Endothelial cell of umbilical vein (primary cell): ENCODE data around the gene ACE. TPM values are rescaled to one million over a fixed set of nuclear protein-coding genes. Genes with fewer than 3 reads are reported as not detected.

Experiments
- BruUV-seq: library from RNA; stranded (reverse); fragments of 400-500 nt; replicated peaks from 2 replicates; lab custom pipeline; 2021; lab: Mats Ljungman, UMichigan
- CTCF ChIA-PET: fragments of 300-600, 350-600 bp; sonication (Branson Sonifier 250); formaldehyde crosslinking; loops from one replicate; lab custom pipeline; 2021; ENCODE audit warnings: antibody characterized with exemption, inconsistent platforms; lab: Charles Lee
- POLR2A ChIA-PET: fragments of 300-600, 350-600 bp; sonication (Branson Sonifier 250); formaldehyde crosslinking; loops from one replicate; lab custom pipeline; 2021; ENCODE audit warnings: antibody characterized with exemption, inconsistent platforms; lab: Charles Lee
- DNase-seq: peaks from one replicate; pipeline ENCODE4 v3.0.0-alpha.2; 2011; ENCODE audit warnings: low read depth, low spot score
- FAIRE-seq: peaks from 2 replicates; lab custom pipeline; 2011; peaks lifted over from hg19 to GRCh38; lab: Jason Lieb, UNC
- H2AFZ ChIP-seq: 2 replicates; pipeline ENCODE4 v1.6.0; 2012; ENCODE audit warnings: low read depth, low read length, control low read depth, inconsistent platforms
- H3K27ac ChIP-seq: 2 replicates; pipeline ENCODE4 v1.5.1; 2011; ENCODE audit warnings: low read depth, mild to moderate bottlenecking, control low read depth, low read length, moderate library complexity; ENCODE audit not compliant: insufficient read depth
- H3K27me3 ChIP-seq, 2 experiments: 2 replicates each; pipeline versions ENCODE4 v1.6.0 to v1.6.1; 2011; ENCODE audit warnings: low read length in 2 of 2, mixed read lengths in 1 of 2; ENCODE audit not compliant: control insufficient read depth in 2 of 2, insufficient read depth in 2 of 2
- H3K36me3 ChIP-seq, 2 experiments: 2 replicates in 1 of 2; 3 replicates in 1 of 2; pipeline ENCODE4 v1.5.1; 2011; ENCODE audit warnings: low read length in 2 of 2, mild to moderate bottlenecking in 1 of 2, moderate library complexity in 1 of 2; ENCODE audit not compliant: control insufficient read depth in 2 of 2, insufficient read depth in 2 of 2; ENCODE audit errors: extremely low read depth in 1 of 2
- H3K4me1 ChIP-seq: 3 replicates; pipeline ENCODE4 v1.5.1; 2011; ENCODE audit warnings: mild to moderate bottlenecking, low read length; ENCODE audit not compliant: control insufficient read depth, insufficient read depth; ENCODE audit errors: extremely low read depth
- H3K4me2 ChIP-seq: 2 replicates; pipeline ENCODE4 v1.6.1; 2011; ENCODE audit warnings: low read length, control low read depth, mixed read lengths; ENCODE audit not compliant: insufficient read depth
- H3K4me3 ChIP-seq, 3 experiments: fragments of 200-600 bp in 1 of 3; sonication (generic), shearing (Covaris generic) in 1 of 3; replicated peaks in 1 of 3; 2 replicates each; pipeline ENCODE4 v1.5.1; 2011 to 2016; ENCODE audit warnings: control low read depth in 3 of 3, low read length in 3 of 3, mild to moderate bottlenecking in 2 of 3, inconsistent platforms in 1 of 3, low read depth in 1 of 3, moderate library complexity in 1 of 3; ENCODE audit not compliant: insufficient read depth in 1 of 3
- H3K79me2 ChIP-seq: 2 replicates; pipeline ENCODE4 v1.6.0; 2012; ENCODE audit warnings: low read length, inconsistent platforms; ENCODE audit not compliant: control insufficient read depth, insufficient read depth
- H3K9ac ChIP-seq: replicated peaks from 2 replicates; pipeline ENCODE3; 2011; ENCODE audit warnings: low read length, control low read depth; ENCODE audit not compliant: insufficient read depth; ENCODE audit errors: extremely low read depth
- H3K9me1 ChIP-seq: replicated peaks from 3 replicates; pipeline ENCODE4 v1.6.0; 2011; ENCODE audit warnings: mild to moderate bottlenecking, low read length; ENCODE audit not compliant: control insufficient read depth, insufficient read depth; ENCODE audit errors: extremely low read depth
- H3K9me3 ChIP-seq: replicated peaks from 2 replicates; pipeline ENCODE4 v1.5.1; 2012; ENCODE audit warnings: low read length, inconsistent platforms; ENCODE audit not compliant: control insufficient read depth, insufficient read depth
- H4K20me1 ChIP-seq: replicated peaks from 2 replicates; pipeline ENCODE3; 2011; ENCODE audit warnings: mild to moderate bottlenecking, low read length; ENCODE audit not compliant: control insufficient read depth, insufficient read depth; ENCODE audit errors: extremely low read depth
- EZH2 ChIP-seq: IDR thresholded peaks from 2 replicates; pipeline ENCODE4 v1.6.1; 2012; ENCODE audit warnings: borderline replicate concordance, low read depth, mild to moderate bottlenecking, moderate library complexity, low read length, inconsistent platforms; ENCODE audit not compliant: severe bottlenecking
- FOS ChIP-seq: IDR thresholded peaks from 2 replicates; pipeline ENCODE4 v1.6.1; 2011; ENCODE audit warnings: mild to moderate bottlenecking, low read length, moderate library complexity, borderline replicate concordance; ENCODE audit not compliant: insufficient read depth
- GATA2 ChIP-seq: IDR thresholded peaks from 2 replicates; pipeline ENCODE4 v1.7.0; 2011; ENCODE audit warnings: low read depth, mild to moderate bottlenecking, moderate library complexity, mixed read lengths, low read length; ENCODE audit not compliant: insufficient read length, insufficient read depth
- JUN ChIP-seq: IDR thresholded peaks from 2 replicates; pipeline ENCODE4 v1.6.1; 2011; ENCODE audit warnings: borderline replicate concordance, low read depth; ENCODE audit not compliant: insufficient read length, insufficient read depth
- MYC ChIP-seq: IDR thresholded peaks from one replicate; pipeline ENCODE4 v1.6.1; 2011; ENCODE audit warnings: mild to moderate bottlenecking, low read depth, low read length
- POLR2A ChIP-seq: IDR thresholded peaks from 2 replicates; pipeline ENCODE4 v1.6.1; 2012; ENCODE audit warnings: low read depth, mild to moderate bottlenecking, control low read depth, low read length
- POLR2AphosphoS5 ChIP-seq: IDR thresholded peaks from 2 replicates; pipeline ENCODE4 v1.6.1; 2012; ENCODE audit warnings: low read depth, mild to moderate bottlenecking, control low read depth, low read length, moderate library complexity; ENCODE audit not compliant: insufficient read depth
- dilution Hi-C: fragments of 300-500 bp; cut with MboI; formaldehyde crosslinking; loops from one replicate; pipeline ENCODE4 v1.15.0; 2019; ENCODE audit warnings: low sequenced_read_pairs; ENCODE audit not compliant: extremely low pct_ligation_motif_present
- intact Hi-C: fragments of 100-400 bp; cut with micrococcal nuclease; formaldehyde crosslinking; loops from one replicate; pipeline ENCODE4 v1.10.0; 2022
- polyA plus RNA-seq, 4 experiments: library from polyadenylated mRNA; depleted of rRNA in 3 of 4; stranded (reverse) in 3 of 4; unstranded in 1 of 4; fragments of >200 nt; gene quantifications; 2 replicates each; pipeline versions ENCODE4 v1.2.1 to v1.2.3, GENCODE V29; 2011 to 2012; ENCODE audit warnings: missing spikeins in 1 of 4
- total RNA-seq: library from RNA; stranded (reverse); gene quantifications from 2 replicates; pipeline ENCODE4 v1.2.3, GENCODE V29; 2021
- TF ChIP-seq, protein P1 (sequence below): IDR thresholded peaks from 2 replicates; pipeline ENCODE4 v1.6.1; 2011; ENCODE audit not compliant: insufficient read depth, insufficient read length
- TF ChIP-seq, protein P2 (sequence below), 2 donors: IDR thresholded peaks; 1 replicate in 1 of 2; 2 replicates in 1 of 2; pipeline ENCODE4 v1.5.1; 2011; ENCODE audit warnings: low read length in 2 of 2, mild to moderate bottlenecking in 2 of 2, moderate library complexity in 2 of 2, control low read depth in 1 of 2, inconsistent platforms in 1 of 2, low read depth in 1 of 2; ENCODE audit not compliant: insufficient read depth in 1 of 2; ENCODE audit errors: extremely low read depth in 1 of 2

ACE gene
- total and polyA plus RNA-seq, 2 donors (not counting 3 experiments of a cell fraction or from before 2014, with no cell fraction given), result 63.4 to 207 TPM

DNA sequence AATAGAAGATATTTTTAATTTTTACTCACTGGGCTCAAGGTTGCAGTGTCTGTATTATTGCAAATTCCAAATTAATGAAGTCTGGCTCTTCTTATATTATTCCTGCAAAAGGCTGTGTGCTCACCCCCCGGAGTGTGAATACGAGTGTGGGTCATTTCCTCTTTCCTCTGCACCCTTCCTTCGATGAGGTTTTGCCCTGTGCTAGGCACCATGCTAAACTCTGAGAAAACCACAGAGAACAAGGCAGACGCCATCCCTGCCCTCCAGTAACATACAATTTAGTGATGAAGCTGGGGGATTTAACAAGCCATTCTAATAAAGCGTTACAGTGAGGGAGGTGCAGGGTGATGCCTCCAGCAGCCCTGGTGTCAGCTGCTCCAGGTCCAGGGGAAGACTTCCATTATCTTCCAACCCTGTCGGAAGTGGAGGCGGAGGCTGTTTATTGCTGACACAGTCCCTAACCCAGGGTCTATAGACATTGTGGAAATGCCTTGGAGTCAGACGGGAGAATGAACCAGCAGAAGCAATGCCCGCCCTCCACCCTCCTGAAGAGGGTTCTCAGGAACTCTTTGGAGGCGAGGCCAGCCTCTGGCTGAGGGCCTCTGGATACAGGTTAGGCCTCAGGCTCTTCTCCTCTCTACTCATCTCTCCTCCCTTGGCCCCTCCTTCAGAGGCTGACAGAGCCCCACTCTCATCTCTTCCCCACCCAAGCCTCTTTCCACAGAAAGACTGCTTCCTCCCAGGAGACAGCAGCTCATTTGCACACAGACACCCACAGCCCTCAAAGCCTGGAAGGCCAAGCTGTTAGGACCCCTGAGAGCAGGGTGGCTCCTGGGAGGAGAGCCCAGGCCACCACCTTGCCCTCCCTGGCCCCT, 2.0 kb upstream of the ACE start:
- peaks cover 31% of the 10 kb centered on the region for H3K4me1 ChIP-seq
- TF ChIP-seq EZH2 (no peak), MYC (no peak), JUN (no peak), GATA2 (no peak), POLR2A (no peak), FOS (no peak), POLR2AphosphoS5 (no peak)
- TF ChIP-seq, protein P1, sequence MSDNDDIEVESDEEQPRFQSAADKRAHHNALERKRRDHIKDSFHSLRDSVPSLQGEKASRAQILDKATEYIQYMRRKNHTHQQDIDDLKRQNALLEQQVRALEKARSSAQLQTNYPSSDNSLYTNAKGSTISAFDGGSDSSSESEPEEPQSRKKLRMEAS, result no peak
- TF ChIP-seq, protein P2, sequence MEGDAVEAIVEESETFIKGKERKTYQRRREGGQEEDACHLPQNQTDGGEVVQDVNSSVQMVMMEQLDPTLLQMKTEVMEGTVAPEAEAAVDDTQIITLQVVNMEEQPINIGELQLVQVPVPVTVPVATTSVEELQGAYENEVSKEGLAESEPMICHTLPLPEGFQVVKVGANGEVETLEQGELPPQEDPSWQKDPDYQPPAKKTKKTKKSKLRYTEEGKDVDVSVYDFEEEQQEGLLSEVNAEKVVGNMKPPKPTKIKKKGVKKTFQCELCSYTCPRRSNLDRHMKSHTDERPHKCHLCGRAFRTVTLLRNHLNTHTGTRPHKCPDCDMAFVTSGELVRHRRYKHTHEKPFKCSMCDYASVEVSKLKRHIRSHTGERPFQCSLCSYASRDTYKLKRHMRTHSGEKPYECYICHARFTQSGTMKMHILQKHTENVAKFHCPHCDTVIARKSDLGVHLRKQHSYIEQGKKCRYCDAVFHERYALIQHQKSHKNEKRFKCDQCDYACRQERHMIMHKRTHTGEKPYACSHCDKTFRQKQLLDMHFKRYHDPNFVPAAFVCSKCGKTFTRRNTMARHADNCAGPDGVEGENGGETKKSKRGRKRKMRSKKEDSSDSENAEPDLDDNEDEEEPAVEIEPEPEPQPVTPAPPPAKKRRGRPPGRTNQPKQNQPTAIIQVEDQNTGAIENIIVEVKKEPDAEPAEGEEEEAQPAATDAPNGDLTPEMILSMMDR (IDR thresholded peaks at IDR 0.05; ENCODE audit: extremely low read depth in 1 of 2, insufficient read depth in 1 of 2, low read depth in 1 of 2, low read length in 2 of 2), result no peak
- H3K27ac ChIP-seq, result peak overlapping the region; percentile 68
- no peak overlapping the region for H3K4me3 ChIP-seq
- no peak overlapping the region for H2AFZ ChIP-seq
- DNase-seq, result no peak
- H3K9ac ChIP-seq, result no peak overlapping the region
- no peak for FAIRE-seq
- H3K9me3 ChIP-seq, result no peaks in the 10 kb centered on the region
- H3K4me2 ChIP-seq, result peak overlapping the region; percentile 34
- H3K79me2 ChIP-seq, result no peaks in the 10 kb centered on the region
- dilution Hi-C loops (no loop called here), intact Hi-C loops (loop anchor here (1.0 to 2.0 kb wide), 2 partner anchors 14 to 25 kb away; no protein-coding TSS in a partner anchor)
- CTCF ChIA-PET, result interaction anchor here (0.6 to 11.1 kb wide), 4 partner anchors 29 to 137 kb away, joined by 3 to 540 read pairs (median 69); partner anchors contain the start of gene CYB561
- H3K9me1 ChIP-seq, result no peaks in the 10 kb centered on the region
- H4K20me1 ChIP-seq, result no peaks in the 10 kb centered on the region
- POLR2A ChIA-PET, result interaction anchor here (2.0 kb wide), 1 partner anchor 28 kb away, joined by 7 read pairs; the partner anchor contains the start of gene CYB561
- H3K36me3 ChIP-seq, result peaks cover 0 to 3% of the 10 kb centered on the region in 2 experiments
- H3K27me3 ChIP-seq, result no peaks in the 10 kb centered on the region
- BruUV-seq, result no TSS peak
